SK-N-DZ (cell line): Measurements from ENCODE around the gene C10orf90.

ENCODE experiments used
- DNase-seq: peaks from one replicate; pipeline ENCODE4 v3.0.0-alpha.2; 2015; ENCODE audit warnings: low spot score

Gene C10orf90

GRCh38 chr10:126674741-126675515 lies 4.4 kb upstream of the C10orf90 start:
- no peak for DNase-seq

GRCh38 chr10:126673565-126673964 lies 3.1 kb upstream of the C10orf90 start:
- no peak for DNase-seq

GRCh38 chr10:126671402-126671975 lies 996 bp upstream of the C10orf90 start:
- DNase-seq: no peak

- DNase-seq: no peak
These were observed 385 bp upstream of the C10orf90 start for GRCh38 chr10:126670895-126671261.

- no peak for DNase-seq
These were observed 1.3 kb downstream of the C10orf90 start for GRCh38 chr10:126669168-126669567.

GRCh38 chr10:126668505-126668904 lies 2.0 kb downstream of the C10orf90 start:
- no peak for DNase-seq

GRCh38 chr10:126667568-126667967 lies 2.9 kb downstream of the C10orf90 start:
- DNase-seq: no peak

- DNase-seq: no peak
These were observed 5.3 kb downstream of the C10orf90 start for GRCh38 chr10:126665207-126665606.

- DNase-seq: no peak
These were observed 6.6 kb downstream of the C10orf90 start for GRCh38 chr10:126663880-126664279.

GRCh38 chr10:126663328-126663727 lies 7.2 kb downstream of the C10orf90 start:
- DNase-seq: no peak

- DNase-seq: no peak
These were observed 8.5 kb downstream of the C10orf90 start for GRCh38 chr10:126661841-126662515.

- DNase-seq: no peak
These were observed 9.1 kb downstream of the C10orf90 start for GRCh38 chr10:126661356-126661755.

GRCh38 chr10:126659750-126660149 lies 10.7 kb downstream of the C10orf90 start:
- no peak for DNase-seq

- DNase-seq: no peak
These were observed 11.6 kb downstream of the C10orf90 start for GRCh38 chr10:126658928-126659327.

- DNase-seq: no peak
These were observed 15.9 kb downstream of the C10orf90 start for GRCh38 chr10:126654579-126654978.

GRCh38 chr10:126651467-126651866 lies 19.0 kb downstream of the C10orf90 start:
- DNase-seq: no peak

GRCh38 chr10:126650161-126650560 lies 20.3 kb downstream of the C10orf90 start:
- DNase-seq: no peak

GRCh38 chr10:126647116-126647515 lies 23.4 kb downstream of the C10orf90 start:
- no peak for DNase-seq

- DNase-seq: no peak
These were observed 24.4 kb downstream of the C10orf90 start for GRCh38 chr10:126646110-126646509.

- DNase-seq: no peak
These were observed 30.1 kb downstream of the C10orf90 start for GRCh38 chr10:126640401-126640800.

GRCh38 chr10:126639084-126639483 lies 31.4 kb downstream of the C10orf90 start:
- DNase-seq: no peak

- no peak for DNase-seq
These were observed 32.0 kb downstream of the C10orf90 start for GRCh38 chr10:126638542-126638941.

- no peak for DNase-seq
These were observed 33.0 kb downstream of the C10orf90 start for GRCh38 chr10:126637501-126637900.
